Cardiac muscle cell (in vitro differentiated cells and primary cell): Measurements from ENCODE around the gene SDK2. TPM values are rescaled to one million over a fixed set of nuclear protein-coding genes. Genes with fewer than 3 reads are reported as not detected.

Source experiments
- DNase-seq, 2 donors: peaks; one replicate each; pipeline versions ENCODE4 v3.0.0 to v3.0.0-alpha.2; 2010 to 2017; ENCODE audit warnings: low read depth in 1 of 2, low spot score in 1 of 2
- H3K27ac ChIP-seq: fragments of 200-600 bp; sonication (generic); 2 replicates; pipeline ENCODE4 v1.5.1; 2016
- H3K27me3 ChIP-seq: fragments of 200-600 bp; sonication (generic); 2 replicates; pipeline ENCODE4 v1.6.0; 2016; ENCODE audit warnings: control low read depth
- H3K36me3 ChIP-seq: fragments of 200-600 bp; sonication (generic); 2 replicates; pipeline ENCODE4 v1.5.1; 2016; ENCODE audit warnings: control low read depth
- H3K4me1 ChIP-seq: fragments of 200-600 bp; sonication (generic); 2 replicates; pipeline ENCODE4 v1.8.1; 2017; ENCODE audit warnings: low read depth, mild to moderate bottlenecking, mixed run types
- H3K4me3 ChIP-seq: fragments of 200-600 bp; sonication (generic); 2 replicates; pipeline ENCODE4 v1.5.1; 2016; ENCODE audit warnings: mild to moderate bottlenecking
- H3K9me3 ChIP-seq: fragments of 200-600 bp; sonication (generic); 2 replicates; pipeline ENCODE4 v1.5.1; 2017; ENCODE audit warnings: low read depth, mild to moderate bottlenecking, control low read depth
- CTCF ChIP-seq: IDR thresholded peaks from 2 replicates; pipeline ENCODE4 v1.5.1; 2012; ENCODE audit warnings: low read depth, mild to moderate bottlenecking, low read length
- polyA plus RNA-seq: library from polyadenylated mRNA; unstranded; fragments of >200 nt; fragmentation: Nextera tagmentation; extraction: Ambion mirVana; gene quantifications from 2 replicates; pipeline ENCODE4 v1.2.1, GENCODE V29; 2016
- total RNA-seq: library from RNA; depleted of rRNA; stranded (reverse); fragments of >200 nt; gene quantifications from 2 replicates; pipeline ENCODE4 v1.2.3, GENCODE V29; 2016

SDK2 gene
- total and polyA plus RNA-seq, 2 experiments from 2014 or later: 11.8 to 46.8 TPM

- Histone ChIP-seq H3K27ac (peak overlapping the region; percentile 82), H3K4me3 (peak overlapping the region; percentile 80), H3K9me3 (no peaks in the 10 kb centered on the region), H3K4me1 (peaks cover 27% of the 10 kb centered on the region), H3K36me3 (no peaks in the 10 kb centered on the region), H3K27me3 (no peaks in the 10 kb centered on the region)
- no peak for TF ChIP-seq CTCF
- no peak for DNase-seq
These were observed 1.6 kb downstream of the SDK2 start for GRCh38 chr17:73642659-73643000.

GRCh38 chr17:73641826-73642600, 2.2 kb downstream of the SDK2 start:
- H3K4me3 ChIP-seq: peak overlapping the region; percentile 80
- H3K9me3 ChIP-seq: no peaks in the 10 kb centered on the region
- no peaks in the 10 kb centered on the region for H3K36me3 ChIP-seq
- no peak for TF ChIP-seq CTCF
- H3K4me1 ChIP-seq: peaks cover 27% of the 10 kb centered on the region
- H3K27ac ChIP-seq: no peak overlapping the region
- no peak for DNase-seq
- no peaks in the 10 kb centered on the region for H3K27me3 ChIP-seq

- Histone ChIP-seq H3K27me3 (no peaks in the 10 kb centered on the region), H3K27ac (peak overlapping the region; percentile 36), H3K9me3 (no peaks in the 10 kb centered on the region), H3K4me3 (no peak overlapping the region), H3K4me1 (peaks cover 27% of the 10 kb centered on the region), H3K36me3 (no peaks in the 10 kb centered on the region)
- no peak for DNase-seq
- no peak for TF ChIP-seq CTCF
These were observed 3.6 kb downstream of the SDK2 start for GRCh38 chr17:73640691-73641090.

- Histone ChIP-seq H3K4me1 (peaks cover 27% of the 10 kb centered on the region), H3K36me3 (no peaks in the 10 kb centered on the region), H3K4me3 (no peak overlapping the region), H3K27me3 (no peaks in the 10 kb centered on the region), H3K27ac (no peak overlapping the region), H3K9me3 (no peaks in the 10 kb centered on the region)
- peak in 1 of 2 donors; percentile 15 for DNase-seq
- no peak for TF ChIP-seq CTCF
These were observed 4.3 kb downstream of the SDK2 start for GRCh38 chr17:73639932-73640331.

- no peak overlapping the region for H3K4me3 ChIP-seq
- DNase-seq: no peak
- H3K4me1 ChIP-seq: peaks cover 29% of the 10 kb centered on the region
- TF ChIP-seq CTCF: no peak
- no peaks in the 10 kb centered on the region for H3K27me3 ChIP-seq
- no peaks in the 10 kb centered on the region for H3K9me3 ChIP-seq
- H3K27ac ChIP-seq: no peak overlapping the region
- H3K36me3 ChIP-seq: no peaks in the 10 kb centered on the region
These were observed 4.9 kb downstream of the SDK2 start for GRCh38 chr17:73639322-73639721.

GRCh38 chr17:73638556-73638955, 5.7 kb downstream of the SDK2 start:
- no peak for TF ChIP-seq CTCF
- Histone ChIP-seq H3K27ac (no peak overlapping the region), H3K9me3 (no peaks in the 10 kb centered on the region), H3K4me3 (no peak overlapping the region), H3K36me3 (no peaks in the 10 kb centered on the region), H3K4me1 (peaks cover 29% of the 10 kb centered on the region), H3K27me3 (no peaks in the 10 kb centered on the region)
- DNase-seq: no peak
